A549 (cell line): ENCODE data around the gene PCYT2. TPM values are rescaled to one million over a fixed set of nuclear protein-coding genes. Genes with fewer than 3 reads are reported as not detected.

Experiments
- ATAC-seq, 2 experiments: fragments of 200-7000 bp in 1 of 2; fragments of >200 bp in 1 of 2; cut with Nextera tagmentation in 1 of 2; cut with Tn5 transposase in 1 of 2; 3 replicates each; pipeline versions ENCODE4 v1.8.0 to v1.9.1; 2018 to 2020; ENCODE audit warnings: mild to moderate bottlenecking in 1 of 2, moderate library complexity in 1 of 2
- CTCF ChIA-PET: fragments of 300-600 bp; sonication (Branson Sonifier 250); formaldehyde crosslinking; extraction: SDS; loops from one replicate; lab custom pipeline; 2021; ENCODE audit warnings: antibody characterized with exemption, inconsistent platforms; lab: Yijun Ruan, JAX
- POLR2A ChIA-PET: fragments of 350-600 bp; formaldehyde crosslinking; extraction: SDS; loops from one replicate; lab custom pipeline; 2021; ENCODE audit warnings: antibody characterized with exemption, inconsistent platforms; lab: Yijun Ruan, JAX
- DNase-seq, 2 experiments: peaks; one replicate each; pipeline versions ENCODE4 v3.0.0 to v3.0.0-alpha.2; 2011 to 2016; ENCODE audit warnings: low read depth in 1 of 2, low spot score in 1 of 2
- FAIRE-seq: peaks from 2 replicates; lab custom pipeline; 2011; peaks lifted over from hg19 to GRCh38; lab: Jason Lieb, UNC
- H3K27ac ChIP-seq, 2 experiments: fragments of >200 bp; sonication (Bioruptor Twin); formaldehyde crosslinking; 3 replicates each; pipeline ENCODE4 v1.5.1; 2016 to 2017
- H3K4me1 ChIP-seq: fragments of >200 bp; sonication (Bioruptor Twin); formaldehyde crosslinking; 3 replicates; pipeline ENCODE4 v1.6.1; 2016
- H3K4me2 ChIP-seq: fragments of >200 bp; sonication (Bioruptor Twin); formaldehyde crosslinking; 3 replicates; pipeline ENCODE4 v1.6.1; 2016
- H3K4me3 ChIP-seq: fragments of >200 bp; sonication (Bioruptor Twin); formaldehyde crosslinking; 3 replicates; pipeline ENCODE4 v1.5.1; 2016
- H3K9me3 ChIP-seq: fragments of >200 bp; sonication (Bioruptor Twin); formaldehyde crosslinking; 3 replicates; pipeline ENCODE4 v1.6.1; 2016
- BHLHE40 ChIP-seq: IDR thresholded peaks from 2 replicates; pipeline ENCODE4 v1.6.1; 2012; ENCODE audit warnings: low read depth, low read length, inconsistent platforms
- CHD4 ChIP-seq: fragments of 200-600 bp; sonication (generic); IDR thresholded peaks from 2 replicates; pipeline ENCODE4 v1.6.1; 2016; ENCODE audit warnings: antibody characterized with exemption, mild to moderate bottlenecking, borderline replicate concordance
- EHF ChIP-seq: fragments of 250-450 bp; sonication (Bioruptor Pico); IDR thresholded peaks from 2 replicates; pipeline ENCODE4 v1.5.0; 2020; ENCODE audit warnings: mild to moderate bottlenecking
- EP300 ChIP-seq, 2 experiments: fragments of >200 bp; sonication (Bioruptor Twin); formaldehyde crosslinking; IDR thresholded peaks; 2 replicates in 1 of 2; 3 replicates in 1 of 2; pipeline ENCODE4 v1.6.1; 2016 to 2017
- GATA3 ChIP-seq: IDR thresholded peaks from 2 replicates; pipeline ENCODE4 v1.6.1; 2012; ENCODE audit warnings: borderline replicate concordance
- HDAC2 ChIP-seq: fragments of 200-600 bp; sonication (generic); IDR thresholded peaks from 2 replicates; pipeline ENCODE4 v1.6.1; 2016
- HES2 ChIP-seq: fragments of >200 bp; sonication (Bioruptor Twin); formaldehyde crosslinking; IDR thresholded peaks from 2 replicates; pipeline ENCODE4 v1.6.1; 2016
- HOXB13 ChIP-seq: fragments of 250-450 bp; sonication (Bioruptor Pico); IDR thresholded peaks from 2 replicates; pipeline ENCODE4 v1.5.0; 2020; ENCODE audit warnings: low read depth, mild to moderate bottlenecking, moderate library complexity
- HOXB5 ChIP-seq: fragments of 250-450 bp; sonication (Bioruptor Pico); IDR thresholded peaks from 2 replicates; pipeline ENCODE4 v1.5.0; 2020; ENCODE audit warnings: mild to moderate bottlenecking, moderate library complexity
- JUN ChIP-seq, 2 experiments: fragments of >200 bp; sonication (Bioruptor Twin); formaldehyde crosslinking; IDR thresholded peaks; 2 replicates in 1 of 2; 3 replicates in 1 of 2; pipeline ENCODE4 v1.6.1; 2016 to 2017
- KDM5A ChIP-seq: fragments of 200-600 bp; sonication (generic); IDR thresholded peaks from 2 replicates; pipeline ENCODE4 v1.6.1; 2016; ENCODE audit warnings: antibody characterized with exemption, mild to moderate bottlenecking
- MAX ChIP-seq: IDR thresholded peaks from 2 replicates; pipeline ENCODE4 v1.6.1; 2012
- MAZ ChIP-seq: fragments of 150-350 bp; IDR thresholded peaks from 2 replicates; pipeline ENCODE4 v1.6.1; 2014; ENCODE audit warnings: antibody characterized with exemption, low read depth, low read length, borderline replicate concordance
- NR3C1 ChIP-seq: fragments of >200 bp; sonication (Bioruptor Twin); formaldehyde crosslinking; IDR thresholded peaks from 3 replicates; pipeline ENCODE4 v1.6.1; 2017
- POLR2AphosphoS2 ChIP-seq: conservative IDR thresholded peaks from 2 replicates; pipeline ENCODE4 v1.6.1; 2012; ENCODE audit warnings: low read length, improper control_type of control experiment, inconsistent platforms
- RFX5 ChIP-seq: fragments of 450-650 bp; IDR thresholded peaks from 2 replicates; pipeline ENCODE4 v1.7.1; 2014; ENCODE audit warnings: antibody characterized with exemption, mild to moderate bottlenecking, moderate library complexity
- RNF2 ChIP-seq: fragments of 200-600 bp; sonication (generic); IDR thresholded peaks from 2 replicates; pipeline ENCODE4 v1.6.1; 2016; ENCODE audit warnings: low read depth, mild to moderate bottlenecking, antibody characterized with exemption, moderate library complexity, borderline replicate concordance
- ZFP36 ChIP-seq: fragments of 450-650 bp; IDR thresholded peaks from 2 replicates; pipeline ENCODE4 v1.6.1; 2014; ENCODE audit warnings: borderline replicate concordance; ENCODE audit not compliant: partially characterized antibody
- ZNF302 ChIP-seq: fragments of 250-450 bp; sonication (Bioruptor Pico); IDR thresholded peaks from 2 replicates; pipeline ENCODE4 v1.9.0; 2021; ENCODE audit warnings: inconsistent platforms, mild to moderate bottlenecking, moderate library complexity
- ZSCAN20 ChIP-seq: fragments of 250-450 bp; sonication (Bioruptor Pico); IDR thresholded peaks from 2 replicates; pipeline ENCODE4 v1.8.0; 2022; ENCODE audit warnings: mild to moderate bottlenecking, moderate library complexity
- WGBS: methylation state at CpG from one replicate; pipeline ENCODE4 v1.1.6; 2017; ENCODE audit errors: missing lambda C conversion rate; 5-methylcytosine and 5-hydroxymethylcytosine counted together
- polyA plus RNA-seq, 4 experiments: library from polyadenylated mRNA; depleted of rRNA in 3 of 4; stranded (reverse); fragments of >200 nt; fragmentation: RNase III in 1 of 4; extraction: RNeasy Plus Mini Kit Qiagen cat#74134 plus additional on column Dnase treatment in 1 of 4; gene quantifications; 2 replicates in 3 of 4; 3 replicates in 1 of 4; pipeline ENCODE4 v1.2.3, GENCODE V29; 2011 to 2017
- TF ChIP-seq, protein P1 (sequence below): fragments of 250-450 bp; sonication (Bioruptor Pico); IDR thresholded peaks from 2 replicates; pipeline ENCODE4 v1.5.0; 2020; ENCODE audit warnings: low read depth, mild to moderate bottlenecking, moderate library complexity
- TF ChIP-seq, protein P2 (sequence below): fragments of 200-600 bp; sonication (generic); IDR thresholded peaks from 2 replicates; pipeline ENCODE4 v1.6.1; 2016; ENCODE audit warnings: antibody characterized with exemption, mild to moderate bottlenecking, moderate library complexity
- TF ChIP-seq, protein P3 (sequence below): fragments of >200 bp; sonication (Bioruptor Twin); formaldehyde crosslinking; IDR thresholded peaks from 3 replicates; pipeline ENCODE4 v1.6.1; 2016

The PCYT2 gene
- polyA plus RNA-seq, 2 of the 4 experiments (the other 2 are of a cell fraction): 7.1 to 17.0 TPM

DNA sequence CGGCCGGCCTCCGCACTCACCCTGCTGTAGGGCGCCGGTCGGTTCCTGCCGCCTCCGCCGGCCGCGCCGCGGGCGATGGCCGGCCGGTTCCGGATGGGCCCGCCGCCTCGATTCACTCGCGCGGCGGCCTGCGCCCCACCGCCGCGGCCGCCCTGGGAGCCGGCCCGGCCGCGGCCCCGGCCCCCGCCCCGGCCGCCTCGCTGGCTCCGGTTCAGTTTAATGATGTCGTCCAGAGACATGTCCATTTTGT lies 20.0 kb downstream of the PCYT2 start:
- POLR2A ChIA-PET: no interaction called here
- H3K4me2 ChIP-seq: peak overlapping the region; percentile 99
- peaks cover 26% of the 10 kb centered on the region for H3K4me1 ChIP-seq
- peak overlapping the region; percentile 90 for H3K4me3 ChIP-seq
- WGBS: 2% methylated on average over 26 of the region's 40 CpGs
- DNase-seq (no peak), ATAC-seq (peak in 1 of 2 experiments; percentile 11; a peak in 2 of 6 replicates), FAIRE-seq (no peak)
- TF ChIP-seq GATA3: no peak
- TF ChIP-seq ZFP36: no peak
- TF ChIP-seq EP300 (IDR thresholded peaks at IDR 0.05): no peak
- peak overlapping the region; percentile 94 to 98 for H3K27ac ChIP-seq
- H3K9me3 ChIP-seq: no peaks in the 10 kb centered on the region
- CTCF ChIA-PET: interaction anchor here (1.1 to 2.4 kb wide), 3 partner anchors 22 to 37 kb away, joined by 3 to 9 read pairs (median 7); partner anchors contain the start of gene MAFG

GRCh38 chr17:81890447-81891302 lies 20.5 kb downstream of the PCYT2 start:
- ChIA-PET CTCF (interaction anchor here (1.4 to 2.4 kb wide), 3 partner anchors 37 to 69 kb away, joined by 3 to 7 read pairs (median 3); partner anchors contain the start of gene MAFG), POLR2A (no interaction called here)
- H3K4me1 ChIP-seq: peaks cover 27% of the 10 kb centered on the region
- ATAC-seq: no peak
- TF ChIP-seq KDM5A (peak; percentile 19; the same call in 1 of the 2 replicates), MAX (no peak)
- TF ChIP-seq, all 56 proteins: peak for 1
- FAIRE-seq (no peak), DNase-seq (no peak)
- Histone ChIP-seq H3K27ac (peak overlapping the region; percentile 94 to 98), H3K4me2 (peak overlapping the region; percentile 99), H3K4me3 (peak overlapping the region; percentile 90), H3K9me3 (no peaks in the 10 kb centered on the region)
- 6% methylated on average over 44 of the region's 69 CpGs for WGBS

DNA sequence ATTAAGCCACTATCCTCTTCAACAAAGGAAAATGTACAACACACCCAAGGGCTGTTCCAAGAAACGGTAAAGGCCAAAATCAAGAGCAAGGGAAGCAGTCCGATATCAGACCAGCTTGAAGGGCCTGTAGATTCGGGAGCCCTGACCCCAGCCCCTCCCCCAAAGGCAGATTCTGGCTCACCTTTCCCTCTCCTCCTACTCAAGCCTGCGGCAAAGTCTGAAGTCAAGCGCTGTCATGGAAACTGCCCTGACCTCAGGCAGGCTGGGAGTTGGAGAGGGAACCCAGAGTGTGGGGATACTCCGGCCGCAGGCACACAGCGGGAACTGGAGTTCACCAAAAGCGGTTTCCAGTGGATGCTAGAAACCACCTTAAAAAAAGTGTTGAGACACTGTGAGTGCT lies 21.6 kb downstream of the PCYT2 start:
- DNase-seq (no peak), FAIRE-seq (no peak), ATAC-seq (no peak)
- Histone ChIP-seq H3K4me2 (peak overlapping the region; percentile 99), H3K4me1 (peaks cover 27% of the 10 kb centered on the region), H3K9me3 (no peaks in the 10 kb centered on the region), H3K4me3 (peak overlapping the region; percentile 90; the same call in 2 of the 3 replicates), H3K27ac (no peak overlapping the region)
- CTCF ChIA-PET: interaction anchor here (1.4 to 2.4 kb wide), 3 partner anchors 38 to 70 kb away, joined by 3 to 7 read pairs (median 3); partner anchors contain the start of gene MAFG
- POLR2A ChIA-PET: no interaction called here
- TF ChIP-seq POLR2AphosphoS2: no peak
- TF ChIP-seq, protein P1, sequence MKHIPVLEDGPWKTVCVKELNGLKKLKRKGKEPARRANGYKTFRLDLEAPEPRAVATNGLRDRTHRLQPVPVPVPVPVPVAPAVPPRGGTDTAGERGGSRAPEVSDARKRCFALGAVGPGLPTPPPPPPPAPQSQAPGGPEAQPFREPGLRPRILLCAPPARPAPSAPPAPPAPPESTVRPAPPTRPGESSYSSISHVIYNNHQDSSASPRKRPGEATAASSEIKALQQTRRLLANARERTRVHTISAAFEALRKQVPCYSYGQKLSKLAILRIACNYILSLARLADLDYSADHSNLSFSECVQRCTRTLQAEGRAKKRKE (CRISPR knock-in tag): no peak
- TF ChIP-seq, protein P2, sequence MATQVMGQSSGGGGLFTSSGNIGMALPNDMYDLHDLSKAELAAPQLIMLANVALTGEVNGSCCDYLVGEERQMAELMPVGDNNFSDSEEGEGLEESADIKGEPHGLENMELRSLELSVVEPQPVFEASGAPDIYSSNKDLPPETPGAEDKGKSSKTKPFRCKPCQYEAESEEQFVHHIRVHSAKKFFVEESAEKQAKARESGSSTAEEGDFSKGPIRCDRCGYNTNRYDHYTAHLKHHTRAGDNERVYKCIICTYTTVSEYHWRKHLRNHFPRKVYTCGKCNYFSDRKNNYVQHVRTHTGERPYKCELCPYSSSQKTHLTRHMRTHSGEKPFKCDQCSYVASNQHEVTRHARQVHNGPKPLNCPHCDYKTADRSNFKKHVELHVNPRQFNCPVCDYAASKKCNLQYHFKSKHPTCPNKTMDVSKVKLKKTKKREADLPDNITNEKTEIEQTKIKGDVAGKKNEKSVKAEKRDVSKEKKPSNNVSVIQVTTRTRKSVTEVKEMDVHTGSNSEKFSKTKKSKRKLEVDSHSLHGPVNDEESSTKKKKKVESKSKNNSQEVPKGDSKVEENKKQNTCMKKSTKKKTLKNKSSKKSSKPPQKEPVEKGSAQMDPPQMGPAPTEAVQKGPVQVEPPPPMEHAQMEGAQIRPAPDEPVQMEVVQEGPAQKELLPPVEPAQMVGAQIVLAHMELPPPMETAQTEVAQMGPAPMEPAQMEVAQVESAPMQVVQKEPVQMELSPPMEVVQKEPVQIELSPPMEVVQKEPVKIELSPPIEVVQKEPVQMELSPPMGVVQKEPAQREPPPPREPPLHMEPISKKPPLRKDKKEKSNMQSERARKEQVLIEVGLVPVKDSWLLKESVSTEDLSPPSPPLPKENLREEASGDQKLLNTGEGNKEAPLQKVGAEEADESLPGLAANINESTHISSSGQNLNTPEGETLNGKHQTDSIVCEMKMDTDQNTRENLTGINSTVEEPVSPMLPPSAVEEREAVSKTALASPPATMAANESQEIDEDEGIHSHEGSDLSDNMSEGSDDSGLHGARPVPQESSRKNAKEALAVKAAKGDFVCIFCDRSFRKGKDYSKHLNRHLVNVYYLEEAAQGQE: no peak
- no peak for TF ChIP-seq KDM5A
- no peak for TF ChIP-seq NR3C1
- no peak for TF ChIP-seq JUN (IDR thresholded peaks at IDR 0.05)
- no peak for TF ChIP-seq ZNF302 (CRISPR knock-in tag)
- no peak for TF ChIP-seq HOXB13
- TF ChIP-seq CHD4: no peak
- no peak for TF ChIP-seq BHLHE40
- no peak for TF ChIP-seq HDAC2
- no peak for TF ChIP-seq HOXB5 (CRISPR knock-in tag)
- no peak for TF ChIP-seq ZSCAN20 (CRISPR knock-in tag)
- TF ChIP-seq EHF (CRISPR knock-in tag): no peak
- no peak for TF ChIP-seq RNF2
- TF ChIP-seq HES2: no peak
- TF ChIP-seq, protein P3, sequence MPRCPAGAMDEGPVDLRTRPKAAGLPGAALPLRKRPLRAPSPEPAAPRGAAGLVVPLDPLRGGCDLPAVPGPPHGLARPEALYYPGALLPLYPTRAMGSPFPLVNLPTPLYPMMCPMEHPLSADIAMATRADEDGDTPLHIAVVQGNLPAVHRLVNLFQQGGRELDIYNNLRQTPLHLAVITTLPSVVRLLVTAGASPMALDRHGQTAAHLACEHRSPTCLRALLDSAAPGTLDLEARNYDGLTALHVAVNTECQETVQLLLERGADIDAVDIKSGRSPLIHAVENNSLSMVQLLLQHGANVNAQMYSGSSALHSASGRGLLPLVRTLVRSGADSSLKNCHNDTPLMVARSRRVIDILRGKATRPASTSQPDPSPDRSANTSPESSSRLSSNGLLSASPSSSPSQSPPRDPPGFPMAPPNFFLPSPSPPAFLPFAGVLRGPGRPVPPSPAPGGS: no peak
- no peak for TF ChIP-seq ZFP36
- no peak for TF ChIP-seq MAZ
- TF ChIP-seq RFX5: no peak
- 91% methylated on average over 9 of the region's 9 CpGs for WGBS
